Measurements from ENCODE around the gene IL22.

IL22 gene

GRCh38 chr12:68280240-68280639 is 26.8 kb upstream of the IL22 start:
- no peak for FAIRE-seq
- TF ChIP-seq POLR2AphosphoS5 (IDR thresholded peaks at IDR 0.05; ENCODE audit: low read depth, low read length) (no peak), TAF1 (IDR thresholded peaks at IDR 0.05; ENCODE audit: borderline replicate concordance, low read depth, low read length) (no peak)
- DNase-seq (ENCODE audit: insufficient read length), result no peak

- DNase-seq (ENCODE audit: insufficient read length), result no peak
- TF ChIP-seq POLR2A (IDR thresholded peaks at IDR 0.05; ENCODE audit: low read depth, low read length), result no peak
- no peak for TF ChIP-seq TAF1 (IDR thresholded peaks at IDR 0.05; ENCODE audit: borderline replicate concordance, low read depth, low read length)
- TF ChIP-seq POLR2AphosphoS5 (IDR thresholded peaks at IDR 0.05; ENCODE audit: low read depth, low read length), result no peak
- FAIRE-seq, result no peak
These were observed 26.0 kb upstream of the IL22 start for GRCh38 chr12:68279227-68280054.

GRCh38 chr12:68276402-68276930 is 23.1 kb upstream of the IL22 start:
- peak; percentile 65 for FAIRE-seq
- TF ChIP-seq POLR2AphosphoS5 (IDR thresholded peaks at IDR 0.05; ENCODE audit: low read depth, low read length) (no peak), POLR2A (IDR thresholded peaks at IDR 0.05; ENCODE audit: low read depth, low read length) (no peak), TAF1 (IDR thresholded peaks at IDR 0.05; ENCODE audit: borderline replicate concordance, low read depth, low read length) (no peak)
- no peak for DNase-seq (ENCODE audit: insufficient read length)

GRCh38 chr12:68272732-68273131 is 19.3 kb upstream of the IL22 start:
- no peak for FAIRE-seq
- TF ChIP-seq POLR2A (IDR thresholded peaks at IDR 0.05; ENCODE audit: low read depth, low read length) (no peak), POLR2AphosphoS5 (IDR thresholded peaks at IDR 0.05; ENCODE audit: low read depth, low read length) (no peak), TAF1 (IDR thresholded peaks at IDR 0.05; ENCODE audit: borderline replicate concordance, low read depth, low read length) (no peak)
- DNase-seq (ENCODE audit: insufficient read length), result no peak

GRCh38 chr12:68271346-68271745 is 17.9 kb upstream of the IL22 start:
- FAIRE-seq (no peak), DNase-seq (ENCODE audit: insufficient read length) (no peak)
- TF ChIP-seq POLR2AphosphoS5 (IDR thresholded peaks at IDR 0.05; ENCODE audit: low read depth, low read length), result no peak
- TF ChIP-seq TAF1 (IDR thresholded peaks at IDR 0.05; ENCODE audit: borderline replicate concordance, low read depth, low read length), result no peak
- no peak for TF ChIP-seq POLR2A (IDR thresholded peaks at IDR 0.05; ENCODE audit: low read depth, low read length)

GRCh38 chr12:68270358-68270757 is 17.0 kb upstream of the IL22 start:
- no peak for TF ChIP-seq TAF1 (IDR thresholded peaks at IDR 0.05; ENCODE audit: borderline replicate concordance, low read depth, low read length)
- TF ChIP-seq POLR2A (IDR thresholded peaks at IDR 0.05; ENCODE audit: low read depth, low read length), result no peak
- no peak for TF ChIP-seq POLR2AphosphoS5 (IDR thresholded peaks at IDR 0.05; ENCODE audit: low read depth, low read length)

GRCh38 chr12:68269779-68270178 is 16.4 kb upstream of the IL22 start:
- no peak for FAIRE-seq
- DNase-seq (ENCODE audit: insufficient read length), result no peak
- no peak for TF ChIP-seq TAF1 (IDR thresholded peaks at IDR 0.05; ENCODE audit: borderline replicate concordance, low read depth, low read length)
- TF ChIP-seq POLR2A (IDR thresholded peaks at IDR 0.05; ENCODE audit: low read depth, low read length), result no peak
- TF ChIP-seq POLR2AphosphoS5 (IDR thresholded peaks at IDR 0.05; ENCODE audit: low read depth, low read length), result no peak

More at GRCh38 chr12:68270358-68270757, 17.0 kb upstream of the IL22 start:
- DNase-seq (ENCODE audit: insufficient read length) (no peak), FAIRE-seq (no peak)

GRCh38 chr12:68268967-68269366 is 15.6 kb upstream of the IL22 start:
- no peak for FAIRE-seq
- no peak for DNase-seq (ENCODE audit: insufficient read length)
- no peak for TF ChIP-seq POLR2AphosphoS5 (IDR thresholded peaks at IDR 0.05; ENCODE audit: low read depth, low read length)
- TF ChIP-seq TAF1 (IDR thresholded peaks at IDR 0.05; ENCODE audit: borderline replicate concordance, low read depth, low read length), result no peak
- no peak for TF ChIP-seq POLR2A (IDR thresholded peaks at IDR 0.05; ENCODE audit: low read depth, low read length)

GRCh38 chr12:68267892-68268396 is 14.5 kb upstream of the IL22 start:
- FAIRE-seq, result no peak
- TF ChIP-seq POLR2AphosphoS5 (IDR thresholded peaks at IDR 0.05; ENCODE audit: low read depth, low read length) (no peak), TAF1 (IDR thresholded peaks at IDR 0.05; ENCODE audit: borderline replicate concordance, low read depth, low read length) (no peak), POLR2A (IDR thresholded peaks at IDR 0.05; ENCODE audit: low read depth, low read length) (no peak)
- no peak for DNase-seq (ENCODE audit: insufficient read length)

- TF ChIP-seq POLR2A (IDR thresholded peaks at IDR 0.05; ENCODE audit: low read depth, low read length), result no peak
- no peak for TF ChIP-seq TAF1 (IDR thresholded peaks at IDR 0.05; ENCODE audit: borderline replicate concordance, low read depth, low read length)
- TF ChIP-seq POLR2AphosphoS5 (IDR thresholded peaks at IDR 0.05; ENCODE audit: low read depth, low read length), result no peak
- FAIRE-seq, result no peak
- DNase-seq (ENCODE audit: insufficient read length), result no peak
These were observed 11.5 kb upstream of the IL22 start for GRCh38 chr12:68264857-68265256.

- DNase-seq (ENCODE audit: insufficient read length) (no peak), FAIRE-seq (no peak)
- TF ChIP-seq TAF1 (IDR thresholded peaks at IDR 0.05; ENCODE audit: borderline replicate concordance, low read depth, low read length) (no peak), POLR2AphosphoS5 (IDR thresholded peaks at IDR 0.05; ENCODE audit: low read depth, low read length) (no peak), POLR2A (IDR thresholded peaks at IDR 0.05; ENCODE audit: low read depth, low read length) (no peak)
These were observed 10.9 kb upstream of the IL22 start for GRCh38 chr12:68264158-68264855.

Measured in GM12892 (cell line).